IMR-90 (cell line): ENCODE measurements around the gene SPNS2. TPM values are rescaled to one million over a fixed set of nuclear protein-coding genes. Genes with fewer than 3 reads are reported as not detected.

Experiments used
- ATAC-seq: fragments of 200-7000 bp; cut with Tn5 transposase; 2 replicates; pipeline ENCODE4 v1.9.1; 2020; ENCODE audit warnings: low read depth, mild to moderate bottlenecking, moderate library complexity
- BruUV-seq: library from RNA; stranded (reverse); fragments of 400-500 nt; replicated peaks from 2 replicates; lab custom pipeline; 2021; lab: Mats Ljungman, UMichigan
- CTCF ChIA-PET: fragments of 300-600 bp; formaldehyde crosslinking; extraction: SDS; loops from one replicate; lab custom pipeline; 2021; ENCODE audit warnings: antibody characterized with exemption; lab: Yijun Ruan, JAX
- POLR2A ChIA-PET: fragments of 300-600 bp; sonication (Branson Sonifier 250); formaldehyde crosslinking; loops from one replicate; lab custom pipeline; 2022; ENCODE audit warnings: antibody characterized with exemption; ENCODE audit not compliant: unreplicated experiment; lab: Charles Lee
- DNase-seq: peaks from one replicate; pipeline ENCODE4 v3.0.0; 2013
- H2AFZ ChIP-seq: replicated peaks from 2 replicates; pipeline ENCODE3; 2013; ENCODE audit warnings: low read length, mild to moderate bottlenecking; ENCODE audit not compliant: poor library complexity
- H2AK5ac ChIP-seq: 2 replicates; pipeline ENCODE4 v1.6.1; 2013; ENCODE audit warnings: low read depth, low read length, inconsistent platforms
- H2AK9ac ChIP-seq: replicated peaks from 2 replicates; pipeline ENCODE3; 2013; ENCODE audit warnings: mild to moderate bottlenecking, low read depth, low read length, moderate library complexity; ENCODE audit not compliant: poor library complexity
- H2BK120ac ChIP-seq: 2 replicates; pipeline ENCODE4 v1.6.1; 2013; ENCODE audit warnings: low read depth, low read length, inconsistent platforms
- H2BK15ac ChIP-seq: 3 replicates; pipeline ENCODE4 v1.6.1; 2013; ENCODE audit warnings: low read depth, low read length, inconsistent platforms
- H2BK20ac ChIP-seq: 2 replicates; pipeline ENCODE4 v1.6.1; 2013; ENCODE audit warnings: low read depth, mild to moderate bottlenecking, inconsistent platforms, low read length, moderate library complexity
- H2BK5ac ChIP-seq: 2 replicates; pipeline ENCODE4 v1.6.1; 2013; ENCODE audit warnings: mild to moderate bottlenecking, low read depth, low read length, inconsistent platforms; ENCODE audit not compliant: poor library complexity, severe bottlenecking
- H3K14ac ChIP-seq: replicated peaks from 2 replicates; pipeline ENCODE4 v1.6.1; 2013; ENCODE audit warnings: low read depth, low read length, inconsistent platforms
- H3K18ac ChIP-seq: 2 replicates; pipeline ENCODE4 v1.6.1; 2013; ENCODE audit warnings: low read depth, low read length, control low read depth
- H3K23ac ChIP-seq: 2 replicates; pipeline ENCODE4 v1.6.1; 2013; ENCODE audit warnings: low read depth, low read length, inconsistent platforms
- H3K27ac ChIP-seq: 2 replicates; pipeline ENCODE4 v1.5.1; 2013; ENCODE audit warnings: mild to moderate bottlenecking, control low read depth, low read length; ENCODE audit not compliant: insufficient read depth
- H3K27me3 ChIP-seq: 2 replicates; pipeline ENCODE4 v1.6.1; 2013; ENCODE audit warnings: low read length; ENCODE audit not compliant: control insufficient read depth, insufficient read depth
- H3K36me3 ChIP-seq: 2 replicates; pipeline ENCODE4 v1.6.1; 2013; ENCODE audit warnings: low read length, mixed read lengths; ENCODE audit not compliant: control insufficient read depth, insufficient read depth
- H3K4ac ChIP-seq: 2 replicates; pipeline ENCODE4 v1.6.1; 2013; ENCODE audit warnings: low read depth, low read length, inconsistent platforms
- H3K4me1 ChIP-seq: 2 replicates; pipeline ENCODE4 v1.6.1; 2013; ENCODE audit warnings: low read length, mixed read lengths; ENCODE audit not compliant: control insufficient read depth, insufficient read depth
- H3K4me2 ChIP-seq: 2 replicates; pipeline ENCODE4 v1.6.1; 2013; ENCODE audit warnings: low read depth, mild to moderate bottlenecking, control low read depth, low read length, moderate library complexity
- H3K4me3 ChIP-seq: 2 replicates; pipeline ENCODE4 v1.5.1; 2013; ENCODE audit warnings: low read depth, mild to moderate bottlenecking, control low read depth, low read length, moderate library complexity; ENCODE audit not compliant: insufficient read depth
- H3K56ac ChIP-seq: 2 replicates; pipeline ENCODE4 v1.6.1; 2013; ENCODE audit warnings: low read length, inconsistent platforms; ENCODE audit not compliant: insufficient read depth; ENCODE audit errors: extremely low read depth
- H3K79me1 ChIP-seq, 2 experiments: 2 replicates each; pipeline ENCODE4 v1.6.1; 2013; ENCODE audit warnings: low read length in 2 of 2, inconsistent platforms in 1 of 2, low read depth in 1 of 2
- H3K9ac ChIP-seq: 2 replicates; pipeline ENCODE4 v1.6.1; 2013; ENCODE audit warnings: low read depth, low read length, control low read depth
- H3K9me1 ChIP-seq: 2 replicates; pipeline ENCODE4 v1.6.1; 2013; ENCODE audit warnings: low read length, inconsistent platforms; ENCODE audit not compliant: insufficient read depth
- H3K9me3 ChIP-seq: 2 replicates; pipeline ENCODE4 v1.6.1; 2013; ENCODE audit warnings: low read length; ENCODE audit not compliant: control insufficient read depth, insufficient read depth
- H4K20me1 ChIP-seq: 2 replicates; pipeline ENCODE4 v1.6.1; 2013; ENCODE audit warnings: low read length, inconsistent platforms; ENCODE audit not compliant: insufficient read depth
- H4K5ac ChIP-seq: 2 replicates; pipeline ENCODE4 v1.6.1; 2013; ENCODE audit warnings: mild to moderate bottlenecking, low read depth, low read length, control low read depth
- H4K8ac ChIP-seq, 2 experiments: 2 replicates each; pipeline ENCODE4 v1.6.1; 2013; ENCODE audit warnings: low read depth in 2 of 2, low read length in 2 of 2, control low read depth in 1 of 2, inconsistent platforms in 1 of 2
- H4K91ac ChIP-seq: 2 replicates; pipeline ENCODE4 v1.6.1; 2013; ENCODE audit warnings: low read depth, low read length, inconsistent platforms; ENCODE audit not compliant: insufficient read depth
- BHLHE40 ChIP-seq: fragments of 150-350 bp; IDR thresholded peaks from 2 replicates; pipeline ENCODE4 v1.6.1; 2016; ENCODE audit warnings: mild to moderate bottlenecking, low read depth, low read length
- CEBPB ChIP-seq: IDR thresholded peaks from 2 replicates; pipeline ENCODE4 v1.6.1; 2012; ENCODE audit warnings: low read depth, low read length, improper control_type of control experiment
- CHD1 ChIP-seq: IDR thresholded peaks from 2 replicates; pipeline ENCODE4 v1.6.1; 2012; ENCODE audit warnings: low read depth, low read length, improper control_type of control experiment
- FOS ChIP-seq: fragments of 150-350 bp; IDR thresholded peaks from 2 replicates; pipeline ENCODE4 v1.6.1; 2016; ENCODE audit warnings: low read depth, low read length
- MAFK ChIP-seq: IDR thresholded peaks from 2 replicates; pipeline ENCODE4 v1.6.1; 2012; ENCODE audit warnings: low read depth, low read length, improper control_type of control experiment
- MAZ ChIP-seq: IDR thresholded peaks from 2 replicates; pipeline ENCODE4 v1.6.1; 2012; ENCODE audit warnings: low read depth, mild to moderate bottlenecking, low read length, improper control_type of control experiment, moderate library complexity, borderline replicate concordance
- MXI1 ChIP-seq: IDR thresholded peaks from 2 replicates; pipeline ENCODE4 v1.6.1; 2012; ENCODE audit warnings: low read depth, mild to moderate bottlenecking, low read length, moderate library complexity, borderline replicate concordance
- NFE2L2 ChIP-seq: fragments of 150-350 bp; IDR thresholded peaks from 2 replicates; pipeline ENCODE4 v1.6.1; 2016; ENCODE audit warnings: low read depth, mild to moderate bottlenecking, low read length
- POLR2A ChIP-seq: IDR thresholded peaks from 2 replicates; pipeline ENCODE4 v1.6.1; 2012; ENCODE audit warnings: mild to moderate bottlenecking, low read depth, low read length
- RAD21 ChIP-seq: IDR thresholded peaks from 2 replicates; pipeline ENCODE4 v1.6.1; 2012; ENCODE audit warnings: low read length, improper control_type of control experiment
- RCOR1 ChIP-seq: IDR thresholded peaks from 2 replicates; pipeline ENCODE4 v1.6.1; 2012; ENCODE audit warnings: mild to moderate bottlenecking, low read length, improper control_type of control experiment; ENCODE audit not compliant: insufficient replicate concordance
- RFX5 ChIP-seq: IDR thresholded peaks from 2 replicates; pipeline ENCODE4 v1.8.0; 2012; ENCODE audit warnings: low read depth, mild to moderate bottlenecking, low read length, moderate library complexity
- SMC3 ChIP-seq: fragments of 150-350 bp; IDR thresholded peaks from 2 replicates; pipeline ENCODE4 v1.6.1; 2016; ENCODE audit warnings: low read depth, mild to moderate bottlenecking, antibody characterized with exemption, low read length, moderate library complexity
- WGBS, 2 experiments: methylation state at CpG; one replicate each; pipeline versions ENCODE4 v1.1.5 to v1.1.7; 2013; ENCODE audit warnings: missing lambda C conversion rate in 2 of 2; ENCODE audit not compliant: insufficient read length in 1 of 2; ENCODE audit errors: extremely low coverage in 2 of 2; 5-methylcytosine and 5-hydroxymethylcytosine counted together
- dilution Hi-C: fragments of 300-500 bp; cut with HindIII; formaldehyde crosslinking; loops from one replicate; pipeline ENCODE4 v1.14.3; 2018; ENCODE audit warnings: low sequenced_read_pairs; ENCODE audit not compliant: unreplicated experiment
- in situ Hi-C: fragments of 300-500 bp; cut with MboI; formaldehyde crosslinking; loops from 3 replicates; pipeline ENCODE4 v1.14.3; 2019; ENCODE audit warnings: low sequenced_read_pairs, inconsistent platforms, mixed read lengths
- intact Hi-C: fragments of 100-400 bp; cut with micrococcal nuclease; formaldehyde crosslinking; loops from 2 replicates; pipeline ENCODE4 v1.10.0; 2022
- polyA plus RNA-seq, 3 experiments: library from polyadenylated mRNA; depleted of rRNA; stranded (reverse); fragments of >200 nt; gene quantifications; 2 replicates each; pipeline ENCODE4 v1.2.3, GENCODE V29; 2012; ENCODE audit warnings: low replicate concordance in 1 of 3
- total RNA-seq: library from RNA; depleted of rRNA; stranded (reverse); fragments of >200 nt; gene quantifications from 2 replicates; pipeline ENCODE4 v1.2.3, GENCODE V29; 2012
- TF ChIP-seq, protein P1 (sequence below): conservative IDR thresholded peaks from 2 replicates; pipeline ENCODE4 v1.5.1; 2012; ENCODE audit warnings: mild to moderate bottlenecking, low read depth, low read length, improper control_type of control experiment
- TF ChIP-seq, protein P2 (sequence below): fragments of 150-350 bp; IDR thresholded peaks from 2 replicates; pipeline ENCODE4 v1.6.1; 2017; ENCODE audit warnings: mild to moderate bottlenecking, antibody characterized with exemption, low read length, low read depth
- TF ChIP-seq, protein P3 (sequence below): fragments of 150-350 bp; IDR thresholded peaks from 2 replicates; pipeline ENCODE4 v1.6.1; 2016; ENCODE audit warnings: low read depth, mild to moderate bottlenecking, low read length, moderate library complexity, borderline replicate concordance

Gene SPNS2
- total and polyA plus RNA-seq, 2 of the 4 experiments (the other 2 are of a cell fraction): under 0.01 TPM; not detected in 1

DNA sequence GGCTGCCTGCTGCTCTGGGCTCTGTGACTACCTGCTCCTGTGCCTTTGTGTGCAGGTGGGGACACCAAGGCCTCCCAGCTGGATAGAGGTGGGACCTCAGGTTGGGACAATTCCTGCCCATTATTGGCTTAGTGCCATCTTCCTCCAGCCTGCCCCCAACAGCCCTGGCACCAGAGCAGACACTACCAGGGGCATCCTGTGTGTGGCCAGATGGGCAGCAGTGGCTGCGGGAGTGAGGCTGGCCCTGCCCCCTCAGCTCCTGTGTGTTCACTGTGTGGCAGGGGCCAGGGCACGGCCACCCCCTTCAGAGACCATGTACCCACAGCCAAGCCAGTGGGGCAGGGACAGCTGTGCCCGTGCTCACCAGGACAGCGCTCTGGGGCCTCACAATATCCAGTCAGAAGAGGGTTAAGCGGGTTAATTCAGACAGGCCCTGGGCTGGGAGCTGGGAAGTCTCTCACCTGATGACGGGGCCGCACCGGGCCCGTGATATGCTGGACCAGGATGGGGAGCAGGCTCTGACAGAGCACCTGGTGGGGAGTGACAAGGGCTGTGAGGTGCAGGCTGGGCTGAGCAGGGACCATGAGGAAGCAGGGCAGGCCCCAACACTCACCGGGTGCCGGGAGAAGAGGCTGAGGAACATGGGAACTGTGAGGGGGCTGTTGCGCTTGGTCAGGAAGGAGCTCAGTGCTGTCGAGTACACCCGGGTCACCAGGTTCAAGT lies 43.5 kb downstream of the SPNS2 start:
- Histone ChIP-seq H2AK5ac (no peak overlapping the region), H2AFZ (peak overlapping the region; percentile 67), H4K8ac (no peak overlapping the region), H3K36me3 (peaks cover 70% of the 10 kb centered on the region), H3K23ac (no peak overlapping the region), H3K14ac (no peak overlapping the region), H2AK9ac (no peak overlapping the region), H2BK15ac (no peak overlapping the region), H2BK5ac (no peak overlapping the region), H3K4ac (no peak overlapping the region), H3K56ac (no peak overlapping the region), H4K91ac (no peak overlapping the region), H4K5ac (no peak overlapping the region), H2BK20ac (no peak overlapping the region), H3K9me3 (no peaks in the 10 kb centered on the region), H3K18ac (no peak overlapping the region), H4K20me1 (peaks cover 15% of the 10 kb centered on the region), H3K79me1 (no peaks in the 10 kb centered on the region; a peak in 2 of 4 replicates), H3K27me3 (no peaks in the 10 kb centered on the region), H3K9ac (no peak overlapping the region), H3K9me1 (no peaks in the 10 kb centered on the region), H2BK120ac (no peak overlapping the region), H3K4me3 (no peak overlapping the region), H3K4me2 (no peak overlapping the region), H3K4me1 (no peaks in the 10 kb centered on the region), H3K27ac (no peak overlapping the region)
- POLR2A ChIA-PET: no interaction called here
- ATAC-seq (no peak), DNase-seq (no peak)
- WGBS, 2 experiments: 93% methylated on average over 5 of the region's 14 CpGs; no CpG with 5 or more reads in 1 of the 2 experiments
- in situ Hi-C loops (no loop called here), dilution Hi-C loops (no loop called here), intact Hi-C loops (no loop called here)
- BruUV-seq: no TSS peak
- CTCF ChIA-PET: interaction anchor here (1.0 kb wide), 1 partner anchor 26 kb away, joined by 3 read pairs; no protein-coding TSS in a partner anchor
- TF ChIP-seq CHD1 (no peak), SMC3 (no peak), CEBPB (no peak), BHLHE40 (no peak), MAFK (no peak), RCOR1 (no peak), MXI1 (no peak), RAD21 (no peak), NFE2L2 (no peak), FOS (no peak), POLR2A (no peak), MAZ (no peak), RFX5 (no peak)
- TF ChIP-seq, protein P1, sequence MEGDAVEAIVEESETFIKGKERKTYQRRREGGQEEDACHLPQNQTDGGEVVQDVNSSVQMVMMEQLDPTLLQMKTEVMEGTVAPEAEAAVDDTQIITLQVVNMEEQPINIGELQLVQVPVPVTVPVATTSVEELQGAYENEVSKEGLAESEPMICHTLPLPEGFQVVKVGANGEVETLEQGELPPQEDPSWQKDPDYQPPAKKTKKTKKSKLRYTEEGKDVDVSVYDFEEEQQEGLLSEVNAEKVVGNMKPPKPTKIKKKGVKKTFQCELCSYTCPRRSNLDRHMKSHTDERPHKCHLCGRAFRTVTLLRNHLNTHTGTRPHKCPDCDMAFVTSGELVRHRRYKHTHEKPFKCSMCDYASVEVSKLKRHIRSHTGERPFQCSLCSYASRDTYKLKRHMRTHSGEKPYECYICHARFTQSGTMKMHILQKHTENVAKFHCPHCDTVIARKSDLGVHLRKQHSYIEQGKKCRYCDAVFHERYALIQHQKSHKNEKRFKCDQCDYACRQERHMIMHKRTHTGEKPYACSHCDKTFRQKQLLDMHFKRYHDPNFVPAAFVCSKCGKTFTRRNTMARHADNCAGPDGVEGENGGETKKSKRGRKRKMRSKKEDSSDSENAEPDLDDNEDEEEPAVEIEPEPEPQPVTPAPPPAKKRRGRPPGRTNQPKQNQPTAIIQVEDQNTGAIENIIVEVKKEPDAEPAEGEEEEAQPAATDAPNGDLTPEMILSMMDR: no peak
- TF ChIP-seq, protein P2, sequence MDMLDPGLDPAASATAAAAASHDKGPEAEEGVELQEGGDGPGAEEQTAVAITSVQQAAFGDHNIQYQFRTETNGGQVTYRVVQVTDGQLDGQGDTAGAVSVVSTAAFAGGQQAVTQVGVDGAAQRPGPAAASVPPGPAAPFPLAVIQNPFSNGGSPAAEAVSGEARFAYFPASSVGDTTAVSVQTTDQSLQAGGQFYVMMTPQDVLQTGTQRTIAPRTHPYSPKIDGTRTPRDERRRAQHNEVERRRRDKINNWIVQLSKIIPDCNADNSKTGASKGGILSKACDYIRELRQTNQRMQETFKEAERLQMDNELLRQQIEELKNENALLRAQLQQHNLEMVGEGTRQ: no peak
- TF ChIP-seq, protein P3, sequence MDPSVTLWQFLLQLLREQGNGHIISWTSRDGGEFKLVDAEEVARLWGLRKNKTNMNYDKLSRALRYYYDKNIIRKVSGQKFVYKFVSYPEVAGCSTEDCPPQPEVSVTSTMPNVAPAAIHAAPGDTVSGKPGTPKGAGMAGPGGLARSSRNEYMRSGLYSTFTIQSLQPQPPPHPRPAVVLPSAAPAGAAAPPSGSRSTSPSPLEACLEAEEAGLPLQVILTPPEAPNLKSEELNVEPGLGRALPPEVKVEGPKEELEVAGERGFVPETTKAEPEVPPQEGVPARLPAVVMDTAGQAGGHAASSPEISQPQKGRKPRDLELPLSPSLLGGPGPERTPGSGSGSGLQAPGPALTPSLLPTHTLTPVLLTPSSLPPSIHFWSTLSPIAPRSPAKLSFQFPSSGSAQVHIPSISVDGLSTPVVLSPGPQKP: no peak
